CD14-positive monocyte (primary cell): ENCODE data around the gene MACROD2. TPM values are rescaled to one million over a fixed set of nuclear protein-coding genes. Genes with fewer than 3 reads are reported as not detected.

Experiments used
- DNase-seq, 3 donors: peaks; one replicate each; pipeline ENCODE4 v3.0.0-alpha.2; 2011 to 2022
- H2AFZ ChIP-seq: 2 replicates; pipeline ENCODE4 v1.6.0; 2012; ENCODE audit warnings: mild to moderate bottlenecking, low read depth, low read length, inconsistent platforms; ENCODE audit not compliant: insufficient read depth, poor library complexity, severe bottlenecking
- H3K27ac ChIP-seq, 2 donors: 1 replicate in 1 of 2; 2 replicates in 1 of 2; pipeline ENCODE4 v1.5.1; 2012 to 2013; ENCODE audit warnings: low read length in 2 of 2, control low read depth in 1 of 2, inconsistent platforms in 1 of 2, low read depth in 1 of 2, mild to moderate bottlenecking in 1 of 2
- H3K27me3 ChIP-seq, 2 donors: one replicate each; pipeline versions ENCODE4 v1.6.0 to v1.6.1; 2011 to 2013; ENCODE audit warnings: low read length in 2 of 2; ENCODE audit not compliant: control insufficient read depth in 2 of 2, insufficient read depth in 2 of 2
- H3K36me3 ChIP-seq, 2 donors: replicated peaks in 1 of 2; 1 replicate in 1 of 2; 2 replicates in 1 of 2; pipeline versions ENCODE4 v1.5.1 to v1.6.1; 2012 to 2013; ENCODE audit warnings: low read length in 2 of 2, control low read depth in 1 of 2, inconsistent platforms in 1 of 2, mild to moderate bottlenecking in 1 of 2; ENCODE audit not compliant: insufficient read depth in 2 of 2, control insufficient read depth in 1 of 2
- H3K4me1 ChIP-seq, 2 donors: 1 replicate in 1 of 2; 2 replicates in 1 of 2; pipeline versions ENCODE4 v1.5.1 to v1.6.1; 2012 to 2013; ENCODE audit warnings: low read length in 2 of 2, control low read depth in 1 of 2, inconsistent platforms in 1 of 2, mild to moderate bottlenecking in 1 of 2, moderate library complexity in 1 of 2; ENCODE audit not compliant: insufficient read depth in 2 of 2, control insufficient read depth in 1 of 2
- H3K4me2 ChIP-seq: replicated peaks from 2 replicates; pipeline ENCODE3; 2012; ENCODE audit warnings: low read length, moderate library complexity, mild to moderate bottlenecking; ENCODE audit not compliant: poor library complexity, severe bottlenecking; ENCODE audit errors: extremely low read depth
- H3K4me3 ChIP-seq, 3 experiments: fragments of 200-600 bp in 1 of 3; sonication (generic) in 1 of 3; replicated peaks in 1 of 3; 1 replicate in 2 of 3; 2 replicates in 1 of 3; pipeline ENCODE4 v1.5.1; 2011 to 2013; ENCODE audit warnings: low read length in 3 of 3, mild to moderate bottlenecking in 3 of 3, control low read depth in 2 of 3, low read depth in 2 of 3, inconsistent platforms in 1 of 3, moderate library complexity in 1 of 3
- H3K79me2 ChIP-seq: 2 replicates; pipeline ENCODE4 v1.6.0; 2012; ENCODE audit warnings: mild to moderate bottlenecking, control low read depth, inconsistent platforms, low read length, moderate library complexity; ENCODE audit not compliant: insufficient read depth
- H3K9ac ChIP-seq: 2 replicates; pipeline ENCODE4 v1.6.0; 2017; ENCODE audit warnings: low read length, mild to moderate bottlenecking; ENCODE audit not compliant: insufficient read depth, poor library complexity, severe bottlenecking
- H3K9me3 ChIP-seq, 2 donors: replicated peaks in 1 of 2; 1 replicate in 1 of 2; 2 replicates in 1 of 2; pipeline versions ENCODE4 v1.5.1 to v1.6.1; 2012 to 2013; ENCODE audit warnings: low read length in 2 of 2, control low read depth in 1 of 2; ENCODE audit not compliant: control insufficient read depth in 1 of 2, insufficient read depth in 1 of 2
- H4K20me1 ChIP-seq: 2 replicates; pipeline ENCODE4 v1.6.0; 2012; ENCODE audit warnings: mild to moderate bottlenecking, low read length, control low read depth, moderate library complexity; ENCODE audit not compliant: insufficient read depth
- H3K27ac Mint-ChIP-seq, 7 donors: one replicate each; pipeline ENCODE4 v1.8.0; 2020; ENCODE audit warnings: mild to moderate bottlenecking in 7 of 7, mixed read lengths in 7 of 7, moderate library complexity in 6 of 7, inconsistent platforms in 2 of 7
- H3K27me3 Mint-ChIP-seq, 3 donors: one replicate each; pipeline ENCODE4 v1.8.0; 2021 to 2022; ENCODE audit warnings: low read depth in 3 of 3, mild to moderate bottlenecking in 3 of 3, mixed read lengths in 3 of 3, moderate library complexity in 3 of 3, inconsistent platforms in 1 of 3
- H3K36me3 Mint-ChIP-seq, 2 donors: one replicate each; pipeline ENCODE4 v1.8.0; 2020; ENCODE audit warnings: mixed read lengths in 2 of 2, inconsistent platforms in 1 of 2, mild to moderate bottlenecking in 1 of 2
- H3K4me1 Mint-ChIP-seq: one replicate; pipeline ENCODE4 v1.8.0; 2020; ENCODE audit warnings: mild to moderate bottlenecking, mixed read lengths
- H3K4me3 Mint-ChIP-seq, 2 donors: one replicate each; pipeline ENCODE4 v1.8.0; 2020; ENCODE audit warnings: mild to moderate bottlenecking in 2 of 2, mixed read lengths in 2 of 2, moderate library complexity in 1 of 2
- H3K9me3 Mint-ChIP-seq, 7 donors: one replicate each; pipeline ENCODE4 v1.8.0; 2020 to 2022; ENCODE audit warnings: mixed read lengths in 7 of 7, mild to moderate bottlenecking in 6 of 7, moderate library complexity in 6 of 7, inconsistent platforms in 2 of 7
- CTCF ChIP-seq: fragments of 200-600 bp; IDR thresholded peaks from one replicate; pipeline ENCODE4 v1.8.0; 2022; ENCODE audit warnings: antibody characterized with exemption, mild to moderate bottlenecking
- WGBS: methylation state at CpG from one replicate; pipeline ENCODE4 v1.1.5; 2013; ENCODE audit warnings: missing lambda C conversion rate; ENCODE audit not compliant: insufficient coverage; 5-methylcytosine and 5-hydroxymethylcytosine counted together
- intact Hi-C, 2 donors: fragments of 100-400 bp; cut with micrococcal nuclease; formaldehyde crosslinking; loops; one replicate each; pipeline versions ENCODE4 v1.15.0 to v1.15.1; 2023
- polyA plus RNA-seq, 3 donors: library from polyadenylated mRNA; depleted of rRNA in 1 of 3; unstranded in 2 of 3; stranded (reverse) in 1 of 3; fragments of 300-500 nt in 2 of 3; fragments of >200 nt in 1 of 3; fragmentation: Illumina TruSeq in 2 of 3; gene quantifications; 1 replicate in 2 of 3; 2 replicates in 1 of 3; pipeline ENCODE4 v1.2.3, GENCODE V29; 2012 to 2021

MACROD2 gene
- polyA plus RNA-seq, 3 donors = 0.23 TPM; not detected in 2

GRCh38 chr20:14720251-14720650 is 724.9 kb downstream of the MACROD2 start:
- Histone ChIP-seq H3K9ac (no peak overlapping the region), H3K36me3 (no peaks in the 10 kb centered on the region), H4K20me1 (no peaks in the 10 kb centered on the region), H3K4me1 (no peaks in the 10 kb centered on the region), H3K27me3 (no peaks in the 10 kb centered on the region), H2AFZ (no peak overlapping the region), H3K9me3 (no peaks in the 10 kb centered on the region), H3K79me2 (no peaks in the 10 kb centered on the region), H3K4me3 (no peak overlapping the region), H3K4me2 (no peak overlapping the region), H3K27ac (no peak overlapping the region)
- no peak for DNase-seq
- Mint-ChIP-seq H3K9me3 (peaks cover 0 to 8% (median 4%) of the 10 kb centered on the region in 7 donors), H3K27me3 (peaks cover 0 to 3% (median 0%) of the 10 kb centered on the region in 3 donors), H3K4me3 (no peak overlapping the region), H3K4me1 (no peaks in the 10 kb centered on the region), H3K27ac (no peak overlapping the region), H3K36me3 (no peaks in the 10 kb centered on the region)
- 13% methylated on average over 3 of the region's 4 CpGs for WGBS
- TF ChIP-seq CTCF = no peak
- intact Hi-C loops = no loop called here

GRCh38 chr20:14721926-14722452 is 726.7 kb downstream of the MACROD2 start:
- H3K9me3 ChIP-seq = no peaks in the 10 kb centered on the region
- no peaks in the 10 kb centered on the region for H4K20me1 ChIP-seq
- Mint-ChIP-seq H3K36me3 (no peaks in the 10 kb centered on the region), H3K27ac (no peak overlapping the region), H3K4me1 (no peaks in the 10 kb centered on the region), H3K27me3 (peaks cover 0 to 3% (median 0%) of the 10 kb centered on the region in 3 donors), H3K4me3 (no peak overlapping the region), H3K9me3 (peaks cover 0 to 8% (median 4%) of the 10 kb centered on the region in 7 donors)
- no peaks in the 10 kb centered on the region for H3K27me3 ChIP-seq
- DNase-seq = no peak
- no peaks in the 10 kb centered on the region for H3K36me3 ChIP-seq
- 100% methylated on average over 1 of the region's 1 CpG for WGBS
- no peak for TF ChIP-seq CTCF
- H3K4me3 ChIP-seq = no peak overlapping the region
- no peaks in the 10 kb centered on the region for H3K4me1 ChIP-seq
- intact Hi-C loops = no loop called here
- H3K27ac ChIP-seq = no peak overlapping the region
- no peak overlapping the region for H3K9ac ChIP-seq
- H3K79me2 ChIP-seq = no peaks in the 10 kb centered on the region
- H3K4me2 ChIP-seq = no peak overlapping the region
- H2AFZ ChIP-seq = no peak overlapping the region
